GM10847 (cell line): ENCODE data around the gene NPHP3.

Source experiments
- POLR2A ChIP-seq: IDR thresholded peaks from 2 replicates; pipeline ENCODE4 v1.6.1; 2011; ENCODE audit not compliant: insufficient read length; ENCODE audit errors: extremely low read depth

NPHP3 gene

GRCh38 chr3:132722165-132723023 lies at the start of gene NPHP3:
Gene NPHP3, minus strand, starts transcription at chr3:132722409. Its CDS starts 54 bp downstream, at chr3:132722355.
- peak; percentile 68 for TF ChIP-seq POLR2A

- TF ChIP-seq POLR2A: no peak
Observed at GRCh38 chr3:132758740-132759139, 36.5 kb upstream of the NPHP3 start.

- no peak for TF ChIP-seq POLR2A
Observed at GRCh38 chr3:132756108-132756650, 34.0 kb upstream of the NPHP3 start.

GRCh38 chr3:132753946-132754345 lies 31.7 kb upstream of the NPHP3 start:
- TF ChIP-seq POLR2A: no peak

- no peak for TF ChIP-seq POLR2A
Observed at GRCh38 chr3:132749786-132750185, 27.6 kb upstream of the NPHP3 start.

GRCh38 chr3:132738314-132738713 lies 16.1 kb upstream of the NPHP3 start:
- TF ChIP-seq POLR2A: no peak

- TF ChIP-seq POLR2A: no peak
Observed at GRCh38 chr3:132735589-132735988, 13.4 kb upstream of the NPHP3 start.

- no peak for TF ChIP-seq POLR2A
Observed at GRCh38 chr3:132730891-132731580, 8.8 kb upstream of the NPHP3 start.

- TF ChIP-seq POLR2A: no peak
Observed at GRCh38 chr3:132726341-132726823, 4.2 kb upstream of the NPHP3 start.

- TF ChIP-seq POLR2A: peak; percentile 42
Observed at GRCh38 chr3:132723024-132723950, 1.1 kb upstream of the NPHP3 start.

- TF ChIP-seq POLR2A: no peak
Observed at GRCh38 chr3:132721479-132722164, 587 bp downstream of the NPHP3 start.

GRCh38 chr3:132720228-132720627 lies 2.0 kb downstream of the NPHP3 start:
- TF ChIP-seq POLR2A: no peak

GRCh38 chr3:132716372-132716771 lies 5.8 kb downstream of the NPHP3 start:
- TF ChIP-seq POLR2A: no peak
